D721Med (cell line): Measurements from ENCODE around the gene CSNK1G3.

ENCODE experiments used
- DNase-seq: peaks from one replicate; pipeline ENCODE4 v3.0.0; 2011; ENCODE audit warnings: low spot score; ENCODE audit not compliant: insufficient read length
- FAIRE-seq: peaks from 2 replicates; lab custom pipeline; 2011; peaks lifted over from hg19 to GRCh38; lab: Jason Lieb, UNC
- CTCF ChIP-seq: IDR thresholded peaks from 2 replicates; pipeline ENCODE4 v1.5.1; 2012; ENCODE audit warnings: mild to moderate bottlenecking, control low read depth; ENCODE audit not compliant: insufficient read depth; ENCODE audit errors: missing control alignments

CSNK1G3 gene

GRCh38 chr5:123639244-123639643, 127.3 kb downstream of the CSNK1G3 start:
- DNase-seq: no peak
- TF ChIP-seq CTCF: no peak
- FAIRE-seq: no peak

- no peak for FAIRE-seq
- TF ChIP-seq CTCF: no peak
- DNase-seq: no peak
Observed at GRCh38 chr5:123645024-123645603, 133.1 kb downstream of the CSNK1G3 start.

GRCh38 chr5:123647066-123647465, 135.1 kb downstream of the CSNK1G3 start:
- no peak for TF ChIP-seq CTCF
- no peak for FAIRE-seq
- no peak for DNase-seq

- no peak for TF ChIP-seq CTCF
- no peak for DNase-seq
- FAIRE-seq: peak; percentile 58
Observed at GRCh38 chr5:123651234-123651633, 139.3 kb downstream of the CSNK1G3 start.

GRCh38 chr5:123659011-123659410, 147.0 kb downstream of the CSNK1G3 start:
- no peak for TF ChIP-seq CTCF
- DNase-seq (no peak), FAIRE-seq (no peak)

GRCh38 chr5:123659495-123659894, 147.5 kb downstream of the CSNK1G3 start:
- TF ChIP-seq CTCF: no peak
- DNase-seq (no peak), FAIRE-seq (no peak)

GRCh38 chr5:123664961-123665360, 153.0 kb downstream of the CSNK1G3 start:
- no peak for DNase-seq
- FAIRE-seq: no peak
- TF ChIP-seq CTCF: no peak
